Measurements from ENCODE around the gene LTB.

DNA sequence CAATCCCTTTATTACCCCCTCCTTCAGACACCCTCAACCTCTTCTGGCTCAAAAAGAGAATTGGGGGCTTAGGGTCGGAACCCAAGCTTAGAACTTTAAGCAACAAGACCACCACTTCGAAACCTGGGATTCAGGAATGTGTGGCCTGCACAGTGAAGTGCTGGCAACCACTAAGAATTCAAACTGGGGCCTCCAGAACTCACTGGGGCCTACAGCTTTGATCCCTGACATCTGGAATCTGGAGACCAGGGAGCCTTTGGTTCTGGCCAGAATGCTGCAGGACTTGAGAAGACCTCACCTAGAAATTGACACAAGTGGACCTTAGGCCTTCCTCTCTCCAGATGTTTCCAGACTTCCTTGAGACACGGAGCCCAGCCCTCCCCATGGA lies 4.7 kb downstream of the LTB start:
- TF ChIP-seq EP300 (IDR thresholded peaks at IDR 0.05): no peak
- TF ChIP-seq, protein P1, sequence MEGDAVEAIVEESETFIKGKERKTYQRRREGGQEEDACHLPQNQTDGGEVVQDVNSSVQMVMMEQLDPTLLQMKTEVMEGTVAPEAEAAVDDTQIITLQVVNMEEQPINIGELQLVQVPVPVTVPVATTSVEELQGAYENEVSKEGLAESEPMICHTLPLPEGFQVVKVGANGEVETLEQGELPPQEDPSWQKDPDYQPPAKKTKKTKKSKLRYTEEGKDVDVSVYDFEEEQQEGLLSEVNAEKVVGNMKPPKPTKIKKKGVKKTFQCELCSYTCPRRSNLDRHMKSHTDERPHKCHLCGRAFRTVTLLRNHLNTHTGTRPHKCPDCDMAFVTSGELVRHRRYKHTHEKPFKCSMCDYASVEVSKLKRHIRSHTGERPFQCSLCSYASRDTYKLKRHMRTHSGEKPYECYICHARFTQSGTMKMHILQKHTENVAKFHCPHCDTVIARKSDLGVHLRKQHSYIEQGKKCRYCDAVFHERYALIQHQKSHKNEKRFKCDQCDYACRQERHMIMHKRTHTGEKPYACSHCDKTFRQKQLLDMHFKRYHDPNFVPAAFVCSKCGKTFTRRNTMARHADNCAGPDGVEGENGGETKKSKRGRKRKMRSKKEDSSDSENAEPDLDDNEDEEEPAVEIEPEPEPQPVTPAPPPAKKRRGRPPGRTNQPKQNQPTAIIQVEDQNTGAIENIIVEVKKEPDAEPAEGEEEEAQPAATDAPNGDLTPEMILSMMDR (IDR thresholded peaks at IDR 0.05): no peak
